ENCODE measurements around the gene NSD1. TPM values are rescaled to one million over a fixed set of nuclear protein-coding genes. Genes with fewer than 3 reads are reported as not detected.

Gene NSD1, protein sequence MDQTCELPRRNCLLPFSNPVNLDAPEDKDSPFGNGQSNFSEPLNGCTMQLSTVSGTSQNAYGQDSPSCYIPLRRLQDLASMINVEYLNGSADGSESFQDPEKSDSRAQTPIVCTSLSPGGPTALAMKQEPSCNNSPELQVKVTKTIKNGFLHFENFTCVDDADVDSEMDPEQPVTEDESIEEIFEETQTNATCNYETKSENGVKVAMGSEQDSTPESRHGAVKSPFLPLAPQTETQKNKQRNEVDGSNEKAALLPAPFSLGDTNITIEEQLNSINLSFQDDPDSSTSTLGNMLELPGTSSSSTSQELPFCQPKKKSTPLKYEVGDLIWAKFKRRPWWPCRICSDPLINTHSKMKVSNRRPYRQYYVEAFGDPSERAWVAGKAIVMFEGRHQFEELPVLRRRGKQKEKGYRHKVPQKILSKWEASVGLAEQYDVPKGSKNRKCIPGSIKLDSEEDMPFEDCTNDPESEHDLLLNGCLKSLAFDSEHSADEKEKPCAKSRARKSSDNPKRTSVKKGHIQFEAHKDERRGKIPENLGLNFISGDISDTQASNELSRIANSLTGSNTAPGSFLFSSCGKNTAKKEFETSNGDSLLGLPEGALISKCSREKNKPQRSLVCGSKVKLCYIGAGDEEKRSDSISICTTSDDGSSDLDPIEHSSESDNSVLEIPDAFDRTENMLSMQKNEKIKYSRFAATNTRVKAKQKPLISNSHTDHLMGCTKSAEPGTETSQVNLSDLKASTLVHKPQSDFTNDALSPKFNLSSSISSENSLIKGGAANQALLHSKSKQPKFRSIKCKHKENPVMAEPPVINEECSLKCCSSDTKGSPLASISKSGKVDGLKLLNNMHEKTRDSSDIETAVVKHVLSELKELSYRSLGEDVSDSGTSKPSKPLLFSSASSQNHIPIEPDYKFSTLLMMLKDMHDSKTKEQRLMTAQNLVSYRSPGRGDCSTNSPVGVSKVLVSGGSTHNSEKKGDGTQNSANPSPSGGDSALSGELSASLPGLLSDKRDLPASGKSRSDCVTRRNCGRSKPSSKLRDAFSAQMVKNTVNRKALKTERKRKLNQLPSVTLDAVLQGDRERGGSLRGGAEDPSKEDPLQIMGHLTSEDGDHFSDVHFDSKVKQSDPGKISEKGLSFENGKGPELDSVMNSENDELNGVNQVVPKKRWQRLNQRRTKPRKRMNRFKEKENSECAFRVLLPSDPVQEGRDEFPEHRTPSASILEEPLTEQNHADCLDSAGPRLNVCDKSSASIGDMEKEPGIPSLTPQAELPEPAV (N-terminal part only)
- total RNA-seq (2014; rRNA removed; shearing (Covaris generic)): 21.9 and 23.5 TPM in 2 replicates
- polyA plus RNA-seq (2015; cell fraction: cytosol; rRNA removed): 12.6 and 15.0 TPM in 2 replicates
- polyA plus RNA-seq (2015; cell fraction: nucleus; rRNA removed): 12.1 and 17.0 TPM in 2 replicates

DNA sequence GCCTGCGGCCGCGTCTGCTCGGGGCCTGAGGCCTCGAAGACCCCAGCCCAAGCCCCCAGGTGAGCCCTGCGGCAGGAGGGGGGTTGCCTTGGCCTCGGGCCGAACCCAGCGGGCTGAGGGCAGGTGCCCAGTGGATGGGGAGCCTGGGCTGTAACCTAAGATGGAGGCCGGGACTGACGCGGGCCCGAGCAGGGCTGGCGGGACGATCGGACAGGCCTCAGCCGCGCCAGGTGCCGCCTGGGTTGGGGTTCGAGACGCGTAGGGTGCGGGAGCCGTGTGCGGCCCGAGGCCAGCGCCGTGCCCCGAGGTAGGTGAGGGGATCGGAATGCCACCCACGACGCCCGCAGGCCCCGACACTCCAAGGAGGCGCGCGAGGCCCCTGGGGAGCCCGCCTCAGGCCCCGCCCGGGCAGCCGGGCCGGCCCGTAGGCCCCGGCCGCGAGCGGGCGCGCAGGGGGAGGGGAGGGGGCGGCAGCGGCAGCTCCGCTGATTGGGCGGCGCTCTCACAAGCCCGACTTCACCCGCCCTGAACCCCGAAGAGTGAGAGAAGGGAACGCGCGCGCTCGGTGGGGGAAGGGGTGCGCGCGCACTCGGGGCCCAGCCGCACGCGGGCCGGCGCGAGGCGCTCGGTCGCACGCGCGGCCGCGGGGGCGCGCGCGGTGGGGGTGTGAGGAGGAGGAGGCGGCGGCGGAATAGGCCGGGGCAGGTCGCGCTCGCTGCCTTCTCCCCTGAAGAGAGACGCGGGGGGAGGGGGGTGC lies at the start of gene NSD1:
TSS of gene NSD1 (plus strand) at position 678 of the 757 bp plus-strand sequence. CDS start 1,331 bp downstream, outside the sequence.
- in situ Hi-C loops (cut with HindIII; ENCODE audit: low pct_unique_long_range_greater_than_20kb, low sequenced_read_pairs): no loop called here
- DNase-seq (ENCODE audit: low read depth, low spot score): peak; percentile 37

DNA sequence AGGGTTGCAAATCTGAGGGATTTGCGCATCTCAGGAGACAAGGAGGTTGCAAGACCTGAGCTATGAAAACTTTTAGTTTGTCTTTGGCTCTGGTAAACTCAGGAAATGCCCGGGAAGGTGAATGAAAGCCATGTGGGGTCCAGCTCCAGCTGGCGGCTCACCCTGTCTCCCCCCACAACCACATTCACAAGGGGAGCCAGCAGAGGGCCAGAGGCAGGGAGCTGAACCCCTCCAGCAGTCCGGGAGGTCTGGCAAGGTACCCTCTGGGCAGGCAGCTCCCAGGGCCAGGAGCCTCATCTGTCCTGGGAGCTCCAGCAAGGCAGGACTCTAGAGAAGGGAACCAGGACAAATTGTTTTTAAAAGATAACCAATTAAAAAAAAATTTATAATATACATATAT lies 49.4 kb upstream of the NSD1 start:
- DNase-seq (ENCODE audit: low read depth, low spot score): no peak
- in situ Hi-C loops (cut with HindIII; ENCODE audit: low pct_unique_long_range_greater_than_20kb, low sequenced_read_pairs): no loop called here

DNA sequence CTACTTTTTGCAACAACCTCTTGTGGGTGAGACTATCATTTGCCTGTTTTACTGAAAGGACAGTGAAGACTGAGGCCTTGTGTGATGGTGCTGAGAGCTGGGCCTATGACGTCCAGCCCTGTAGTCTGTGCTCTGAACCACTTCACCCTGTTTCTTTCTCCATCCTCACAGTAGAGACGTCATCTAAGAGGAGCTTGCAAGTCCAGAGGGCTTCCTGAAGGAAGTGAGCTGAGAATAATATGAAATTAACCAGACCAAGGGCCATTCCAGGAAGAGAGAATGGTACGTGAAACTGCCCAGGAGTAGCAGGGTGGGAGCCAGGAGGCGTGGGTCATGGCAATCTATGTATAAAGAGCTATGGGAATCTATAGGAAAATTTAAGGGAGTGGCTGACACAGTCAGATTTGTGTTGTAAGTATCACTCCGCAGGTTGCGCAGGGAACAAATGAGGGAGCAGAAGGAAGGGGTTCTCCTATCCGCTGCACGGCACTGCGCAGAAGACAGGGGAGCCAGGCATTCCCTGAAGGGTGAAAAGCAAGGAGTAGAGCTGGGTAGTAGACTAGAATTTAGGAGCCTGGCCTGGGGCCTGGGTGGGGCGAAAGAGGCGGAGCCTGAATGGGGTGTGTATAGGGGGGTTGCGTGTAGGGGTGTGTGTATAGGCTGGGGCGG lies 47.5 kb upstream of the NSD1 start:
- in situ Hi-C loops (cut with HindIII; ENCODE audit: low pct_unique_long_range_greater_than_20kb, low sequenced_read_pairs): no loop called here
- DNase-seq (ENCODE audit: low read depth, low spot score): no peak

GRCh38 chr5:177086654-177087397 lies 46.7 kb upstream of the NSD1 start, which contains the start of gene FGFR4:
Gene FGFR4 (plus strand): TSS chr5:177086915. CDS start chr5:177089603, 2,688 bp downstream.
- in situ Hi-C loops (cut with HindIII; ENCODE audit: low pct_unique_long_range_greater_than_20kb, low sequenced_read_pairs): no loop called here
- DNase-seq (ENCODE audit: low read depth, low spot score): peak; percentile 76

- in situ Hi-C loops (cut with HindIII; ENCODE audit: low pct_unique_long_range_greater_than_20kb, low sequenced_read_pairs): no loop called here
- DNase-seq (ENCODE audit: low read depth, low spot score): no peak
These were observed 46.1 kb upstream of the NSD1 start for GRCh38 chr5:177087398-177088005.

DNA sequence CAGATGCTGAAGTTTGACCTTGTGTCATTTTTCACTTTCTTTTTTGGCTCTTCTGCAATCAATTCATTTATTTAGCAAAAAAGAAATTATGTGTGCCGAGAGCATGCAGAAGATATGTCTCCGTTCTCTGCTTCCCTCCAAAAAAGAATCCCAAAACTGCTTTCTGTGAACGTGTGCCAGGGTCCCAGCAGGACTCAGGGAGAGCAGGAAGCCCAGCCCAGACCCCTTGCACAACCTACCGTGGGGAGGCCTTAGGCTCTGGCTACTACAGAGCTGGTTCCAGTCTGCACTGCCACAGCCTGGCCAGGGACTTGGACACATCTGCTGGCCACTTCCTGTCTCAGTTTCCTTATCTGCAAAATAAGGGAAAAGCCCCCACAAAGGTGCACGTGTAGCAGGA lies 44.4 kb upstream of the NSD1 start:
- no peak for DNase-seq (ENCODE audit: low read depth, low spot score)
- in situ Hi-C loops (cut with HindIII; ENCODE audit: low pct_unique_long_range_greater_than_20kb, low sequenced_read_pairs): no loop called here

GRCh38 chr5:177089825-177090641 lies 43.5 kb upstream of the NSD1 start:
- no peak for DNase-seq (ENCODE audit: low read depth, low spot score)
- in situ Hi-C loops (cut with HindIII; ENCODE audit: low pct_unique_long_range_greater_than_20kb, low sequenced_read_pairs): no loop called here

DNA sequence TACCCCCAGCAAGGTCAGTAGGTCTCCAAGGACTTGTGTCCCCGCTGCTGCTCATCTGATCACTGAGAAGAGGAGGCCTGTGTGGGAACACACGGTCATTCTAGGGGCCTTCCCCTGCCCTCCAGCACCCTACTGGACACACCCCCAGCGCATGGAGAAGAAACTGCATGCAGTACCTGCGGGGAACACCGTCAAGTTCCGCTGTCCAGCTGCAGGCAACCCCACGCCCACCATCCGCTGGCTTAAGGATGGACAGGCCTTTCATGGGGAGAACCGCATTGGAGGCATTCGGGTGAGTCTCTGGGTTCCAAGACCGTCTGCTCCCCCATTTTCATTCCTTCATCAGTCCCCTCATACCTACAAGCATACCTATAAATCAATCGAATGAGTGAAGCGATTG lies 42.8 kb upstream of the NSD1 start:
- DNase-seq (ENCODE audit: low read depth, low spot score): no peak
- in situ Hi-C loops (cut with HindIII; ENCODE audit: low pct_unique_long_range_greater_than_20kb, low sequenced_read_pairs): no loop called here

DNA sequence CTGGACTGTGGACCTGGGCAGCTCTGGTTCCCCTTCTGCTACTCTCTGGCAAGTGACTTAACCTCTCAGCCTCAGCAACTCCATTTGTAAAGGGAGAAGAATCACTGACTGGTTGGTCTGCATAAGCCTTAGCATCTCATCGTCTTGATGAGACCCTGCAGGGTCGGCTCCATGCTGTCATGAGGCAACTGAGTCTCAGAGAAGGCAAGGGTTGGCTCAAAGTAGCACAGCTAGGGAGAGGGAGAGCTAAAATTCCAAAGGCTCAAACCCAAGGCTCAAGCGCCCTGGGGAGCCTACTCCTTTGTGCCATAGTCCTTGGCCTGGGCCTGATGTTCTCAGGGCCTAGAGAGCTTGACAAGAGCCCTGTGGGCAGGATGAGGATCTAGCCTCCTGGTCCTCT lies 42.3 kb upstream of the NSD1 start:
- in situ Hi-C loops (cut with HindIII; ENCODE audit: low pct_unique_long_range_greater_than_20kb, low sequenced_read_pairs): no loop called here
- DNase-seq (ENCODE audit: low read depth, low spot score): no peak

GRCh38 chr5:177092178-177093081 lies 41.1 kb upstream of the NSD1 start:
- no peak for DNase-seq (ENCODE audit: low read depth, low spot score)
- in situ Hi-C loops (cut with HindIII; ENCODE audit: low pct_unique_long_range_greater_than_20kb, low sequenced_read_pairs): no loop called here

- no peak for DNase-seq (ENCODE audit: low read depth, low spot score)
- in situ Hi-C loops (cut with HindIII; ENCODE audit: low pct_unique_long_range_greater_than_20kb, low sequenced_read_pairs): no loop called here
These were observed 40.4 kb upstream of the NSD1 start for GRCh38 chr5:177093082-177093712.

DNA sequence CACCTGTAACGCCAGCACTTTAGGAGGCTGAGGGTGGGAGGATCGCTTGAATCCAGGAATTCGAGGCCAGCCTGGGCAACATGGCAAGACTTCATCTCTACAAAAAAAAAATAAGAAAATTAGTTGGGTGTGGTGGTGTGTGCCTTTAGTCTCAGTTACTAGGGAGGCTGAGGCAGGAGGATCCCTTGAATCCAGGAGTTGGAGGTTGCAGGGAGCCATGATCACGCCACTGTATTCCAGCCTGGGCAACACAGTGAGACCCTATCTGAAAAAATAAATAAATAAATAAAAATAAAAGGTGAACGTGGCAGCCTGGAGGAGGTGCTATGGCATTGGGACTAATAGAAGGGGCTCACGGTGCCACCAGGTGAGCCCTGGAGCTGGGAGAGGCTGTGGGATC lies 39.8 kb upstream of the NSD1 start:
- in situ Hi-C loops (cut with HindIII; ENCODE audit: low pct_unique_long_range_greater_than_20kb, low sequenced_read_pairs): no loop called here
- no peak for DNase-seq (ENCODE audit: low read depth, low spot score)
